NCI-H1694 treated with DMSO at 0.1 percent for 48 hours (cell line): ENCODE results near the gene ANGEL1.

Experiments
- DNase-seq: peaks from one replicate; lab custom pipeline; 2025; lab: John Stamatoyannopoulos, UW

ANGEL1 gene

GRCh38 chr14:76812422-76813383, at the start of gene ANGEL1:
Gene ANGEL1 (minus strand): TSS chr14:76812882. CDS start chr14:76812827, 55 bp downstream.
- peak; percentile 95 for DNase-seq

- DNase-seq, result no peak
These were observed 49.0 kb upstream of the ANGEL1 start for GRCh38 chr14:76861574-76862255.

- no peak for DNase-seq
These were observed 44.1 kb upstream of the ANGEL1 start for GRCh38 chr14:76856769-76857168.

- DNase-seq, result no peak
These were observed 42.4 kb upstream of the ANGEL1 start for GRCh38 chr14:76855066-76855465.

- DNase-seq, result no peak
These were observed 36.2 kb upstream of the ANGEL1 start for GRCh38 chr14:76848879-76849278.

GRCh38 chr14:76846331-76847047, 33.8 kb upstream of the ANGEL1 start:
- no peak for DNase-seq

GRCh38 chr14:76844223-76844622, 31.5 kb upstream of the ANGEL1 start:
- no peak for DNase-seq

- no peak for DNase-seq
These were observed 29.7 kb upstream of the ANGEL1 start for GRCh38 chr14:76842414-76842813.

- DNase-seq, result no peak
These were observed 24.8 kb upstream of the ANGEL1 start for GRCh38 chr14:76837524-76837923.

- no peak for DNase-seq
These were observed 23.4 kb upstream of the ANGEL1 start for GRCh38 chr14:76836029-76836630.

GRCh38 chr14:76834241-76834661, 21.6 kb upstream of the ANGEL1 start:
- DNase-seq, result no peak

GRCh38 chr14:76833011-76833410, 20.3 kb upstream of the ANGEL1 start:
- no peak for DNase-seq

GRCh38 chr14:76832503-76832988, 19.9 kb upstream of the ANGEL1 start:
- DNase-seq, result no peak

GRCh38 chr14:76830556-76830955, 17.9 kb upstream of the ANGEL1 start:
- DNase-seq, result no peak

- DNase-seq, result no peak
These were observed 17.2 kb upstream of the ANGEL1 start for GRCh38 chr14:76829650-76830421.

- DNase-seq, result no peak
These were observed 16.3 kb upstream of the ANGEL1 start for GRCh38 chr14:76829013-76829365.

- DNase-seq, result no peak
These were observed 15.8 kb upstream of the ANGEL1 start for GRCh38 chr14:76828339-76829012.

- no peak for DNase-seq
These were observed 15.1 kb upstream of the ANGEL1 start for GRCh38 chr14:76827696-76828296.

GRCh38 chr14:76826122-76826521, 13.4 kb upstream of the ANGEL1 start, which contains the start of gene LRRC74A:
Gene LRRC74A (plus strand): TSS chr14:76826408. CDS start chr14:76826698, 290 bp downstream.
- no peak for DNase-seq

GRCh38 chr14:76820700-76821099, 8.0 kb upstream of the ANGEL1 start:
- DNase-seq, result no peak
